ENCODE measurements around the gene PCNX2.

- no peak for TF ChIP-seq HNRNPK (IDR thresholded peaks at IDR 0.05; ENCODE audit: low read depth, low read length, poor library complexity, severe bottlenecking)
- TF ChIP-seq WIZ (CRISPR knock-in tag; IDR thresholded peaks at IDR 0.05), result no peak
- no peak for TF ChIP-seq ZNF318 (CRISPR knock-in tag; IDR thresholded peaks at IDR 0.05)
- no peak for TF ChIP-seq ZNF547 (CRISPR knock-in tag; IDR thresholded peaks at IDR 0.05)
Observed at GRCh38 chr1:232993555-232993954, 302.0 kb downstream of the PCNX2 start.
